GM18951 (cell line): ENCODE data around the gene CDH4.

Source experiments
- POLR2A ChIP-seq: IDR thresholded peaks from 4 replicates; pipeline ENCODE4 v1.6.1; 2011; ENCODE audit warnings: mild to moderate bottlenecking; ENCODE audit not compliant: insufficient read length, insufficient read depth; ENCODE audit errors: extremely low read depth
- in situ Hi-C: fragments of 300-500 bp; cut with MboI; formaldehyde crosslinking; loops from one replicate; pipeline ENCODE4 v1.12.0; 2022; ENCODE audit warnings: low sequenced_read_pairs, mixed read lengths, inconsistent platforms; ENCODE audit not compliant: unreplicated experiment

CDH4 gene

GRCh38 chr20:61698598-61699494 is 446.8 kb downstream of the CDH4 start:
- in situ Hi-C loops = no loop called here

GRCh38 chr20:61699495-61700374 is 447.7 kb downstream of the CDH4 start:
- in situ Hi-C loops = no loop called here
- no peak for TF ChIP-seq POLR2A

More at GRCh38 chr20:61698598-61699494, 446.8 kb downstream of the CDH4 start:
- TF ChIP-seq POLR2A = no peak

GRCh38 chr20:61700595-61701140 is 448.6 kb downstream of the CDH4 start:
- in situ Hi-C loops = no loop called here

GRCh38 chr20:61701401-61701800 is 449.3 kb downstream of the CDH4 start:
- no peak for TF ChIP-seq POLR2A
- in situ Hi-C loops = no loop called here

More at GRCh38 chr20:61700595-61701140, 448.6 kb downstream of the CDH4 start:
- TF ChIP-seq POLR2A = no peak

GRCh38 chr20:61701802-61702201 is 449.7 kb downstream of the CDH4 start:
- TF ChIP-seq POLR2A = no peak
- in situ Hi-C loops = no loop called here

- no peak for TF ChIP-seq POLR2A
- in situ Hi-C loops = no loop called here
Observed at GRCh38 chr20:61702246-61702645, 450.2 kb downstream of the CDH4 start.

GRCh38 chr20:61704661-61705060 is 452.6 kb downstream of the CDH4 start:
- in situ Hi-C loops = no loop called here
- no peak for TF ChIP-seq POLR2A

GRCh38 chr20:61705386-61706258 is 453.6 kb downstream of the CDH4 start:
- in situ Hi-C loops = no loop called here
- TF ChIP-seq POLR2A = no peak

GRCh38 chr20:61706259-61706961 is 454.3 kb downstream of the CDH4 start:
- no peak for TF ChIP-seq POLR2A
- in situ Hi-C loops = no loop called here

GRCh38 chr20:61708891-61709290 is 456.8 kb downstream of the CDH4 start:
- in situ Hi-C loops = no loop called here
- TF ChIP-seq POLR2A = no peak

GRCh38 chr20:61710108-61710507 is 458.0 kb downstream of the CDH4 start:
- TF ChIP-seq POLR2A = no peak
- in situ Hi-C loops = no loop called here

- in situ Hi-C loops = no loop called here
- TF ChIP-seq POLR2A = no peak
Observed at GRCh38 chr20:61712688-61713087, 460.6 kb downstream of the CDH4 start.

- TF ChIP-seq POLR2A = no peak
- in situ Hi-C loops = no loop called here
Observed at GRCh38 chr20:61718361-61719005, 466.4 kb downstream of the CDH4 start.
